Measurements from ENCODE around the gene TNNI3K.

GRCh38 chr1:74423471-74423870, 188.3 kb downstream of the TNNI3K start:
- TF ChIP-seq CTCF (conservative IDR thresholded peaks at IDR 0.05; ENCODE audit: low read depth, low read length) (no peak), EZH2 (IDR thresholded peaks at IDR 0.05; ENCODE audit: borderline replicate concordance, low read depth, low read length, poor library complexity, severe bottlenecking) (no peak)
